Measurements from ENCODE around the gene MZB1. TPM values are rescaled to one million over a fixed set of nuclear protein-coding genes. Genes with fewer than 3 reads are reported as not detected.
A peak's percentile ranks its signal among the peaks of the same experiment; 100 is the strongest.

Gene MZB1
- total and polyA plus RNA-seq, 8 donors = 0.28 to 11.6 (median 0.67) TPM; not detected in 3

DNA sequence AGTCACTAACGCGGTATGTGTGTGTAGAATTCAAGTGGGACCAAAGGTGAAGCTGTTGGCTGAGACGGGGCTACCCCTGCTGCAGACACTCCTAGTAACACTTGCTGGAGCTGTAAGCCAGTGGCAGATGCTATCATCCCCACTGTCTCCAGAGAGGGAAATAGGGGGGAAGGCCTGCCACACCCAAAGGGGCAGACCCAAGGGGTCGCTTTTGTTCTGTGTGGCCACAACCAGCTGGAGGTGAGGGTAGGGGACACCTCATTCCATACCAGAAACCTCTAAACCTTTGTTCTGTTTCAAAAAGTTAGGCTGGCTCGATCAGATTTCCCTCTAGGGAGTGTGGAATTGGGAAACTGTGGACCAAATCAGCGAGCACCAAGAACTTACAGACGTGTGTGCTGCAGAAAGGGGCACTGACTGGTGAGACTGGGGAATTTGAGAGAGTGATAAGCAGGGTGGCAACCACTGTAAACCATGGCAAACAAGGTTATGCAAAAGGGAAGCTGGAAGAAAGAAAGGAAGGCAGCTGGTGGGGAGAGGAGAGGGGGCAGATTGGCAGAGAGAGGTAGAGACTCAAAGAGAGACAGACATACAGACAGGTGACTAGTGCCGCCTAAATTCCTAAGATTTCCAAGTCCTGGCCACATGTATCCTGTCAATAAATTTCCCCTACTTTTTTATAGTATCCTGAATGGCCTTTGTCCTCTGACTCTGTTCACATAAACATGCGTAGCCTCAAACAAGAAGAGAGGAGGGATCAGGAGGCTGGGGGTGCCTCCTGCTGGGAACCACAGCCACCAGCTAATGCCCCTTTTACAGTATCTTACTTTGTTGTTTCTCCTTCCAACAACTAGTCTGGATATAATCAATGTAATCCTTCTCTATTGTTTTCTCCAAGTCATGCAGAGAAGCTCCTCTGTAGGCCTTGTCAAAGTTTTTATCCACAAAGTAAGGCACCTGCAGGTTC is 29.8 kb upstream of the MZB1 start:
- intact Hi-C loops (cut with DNase I) = loop anchor here in 2 of 3 donors (5.0 kb wide), 1 partner anchor 93 kb away; no protein-coding TSS in a partner anchor
- no peak for TF ChIP-seq CTCF (IDR thresholded peaks at IDR 0.05)
- no peak for FAIRE-seq
- DNase-seq = no peak
- Histone ChIP-seq H3K9me3 (no peaks in the 10 kb centered on the region), H3K4me1 (no peaks in the 10 kb centered on the region), H3K36me3 (no peaks in the 10 kb centered on the region), H3K27ac (no peak overlapping the region), H3K27me3 (no peaks in the 10 kb centered on the region), H3K4me3 (no peak overlapping the region)
- WGBS, 2 donors = 77 to 89% methylated on average over 9 of the region's 9 CpGs
- ATAC-seq = no peak

DNA sequence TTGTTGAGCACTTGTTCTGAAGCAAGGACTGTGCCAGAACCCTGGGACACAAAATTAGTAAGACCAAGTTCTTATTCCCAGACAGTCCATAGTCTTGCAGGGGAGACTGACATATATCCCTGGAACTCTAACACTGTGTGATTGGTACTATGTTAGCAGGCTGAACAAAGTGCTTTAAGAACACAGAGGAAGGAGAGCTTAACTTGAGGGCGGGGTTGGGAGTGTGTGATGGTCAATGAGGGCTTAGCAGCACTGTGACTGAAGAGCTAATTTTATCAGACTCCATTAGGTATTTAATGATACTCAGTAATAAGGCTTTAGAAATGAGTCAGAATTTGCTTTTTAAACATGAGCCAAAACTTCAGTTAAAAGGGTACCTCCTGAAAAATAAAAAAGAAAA is 29.1 kb upstream of the MZB1 start:
- no peak overlapping the region for H3K4me3 ChIP-seq
- no peak for TF ChIP-seq CTCF (IDR thresholded peaks at IDR 0.05)
- FAIRE-seq (no peak), DNase-seq (no peak), ATAC-seq (no peak)
- intact Hi-C loops (cut with DNase I) = loop anchor here in 1 of 3 donors (5.0 kb wide), 1 partner anchor 94 kb away; no protein-coding TSS in a partner anchor
- H3K27ac ChIP-seq = no peak overlapping the region
- no peaks in the 10 kb centered on the region for H3K27me3 ChIP-seq
- H3K9me3 ChIP-seq = no peaks in the 10 kb centered on the region
- no peaks in the 10 kb centered on the region for H3K36me3 ChIP-seq
- 79 to 85% methylated on average over 1 of the region's 1 CpG for WGBS, 2 donors
- no peaks in the 10 kb centered on the region for H3K4me1 ChIP-seq

DNA sequence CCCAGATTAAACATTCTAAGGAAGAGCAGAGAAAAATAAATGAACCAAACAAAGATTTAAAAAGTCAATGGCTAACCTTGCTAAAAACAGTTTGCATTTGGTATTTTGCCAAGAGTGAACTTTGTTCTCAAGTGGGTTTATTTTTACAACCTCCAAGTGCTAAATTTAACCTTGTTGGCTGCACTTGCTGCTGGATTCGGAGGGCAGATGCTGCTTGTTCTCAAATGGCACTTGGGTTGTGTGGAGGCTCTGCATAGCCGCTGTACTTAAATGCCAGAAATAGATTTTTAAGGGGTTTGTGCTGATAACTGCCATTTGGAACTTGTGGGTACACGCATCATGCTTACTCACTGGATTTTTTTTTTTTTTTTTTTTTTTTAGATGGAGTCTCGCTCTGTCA is 27.5 kb upstream of the MZB1 start:
- DNase-seq (no peak), FAIRE-seq (peak; percentile 54), ATAC-seq (peak in 2 of 4 donors; percentile 38 to 39)
- no peak overlapping the region for H3K4me3 ChIP-seq
- no peak for TF ChIP-seq CTCF (IDR thresholded peaks at IDR 0.05)
- no peaks in the 10 kb centered on the region for H3K9me3 ChIP-seq
- H3K4me1 ChIP-seq = no peaks in the 10 kb centered on the region
- 61 to 75% methylated on average over 4 of the region's 4 CpGs for WGBS, 2 donors
- intact Hi-C loops (cut with DNase I) = loop anchor here in 1 of 3 donors (5.0 kb wide), 1 partner anchor 95 kb away; no protein-coding TSS in a partner anchor
- H3K36me3 ChIP-seq = no peaks in the 10 kb centered on the region
- H3K27me3 ChIP-seq = no peaks in the 10 kb centered on the region
- no peak overlapping the region for H3K27ac ChIP-seq

DNA sequence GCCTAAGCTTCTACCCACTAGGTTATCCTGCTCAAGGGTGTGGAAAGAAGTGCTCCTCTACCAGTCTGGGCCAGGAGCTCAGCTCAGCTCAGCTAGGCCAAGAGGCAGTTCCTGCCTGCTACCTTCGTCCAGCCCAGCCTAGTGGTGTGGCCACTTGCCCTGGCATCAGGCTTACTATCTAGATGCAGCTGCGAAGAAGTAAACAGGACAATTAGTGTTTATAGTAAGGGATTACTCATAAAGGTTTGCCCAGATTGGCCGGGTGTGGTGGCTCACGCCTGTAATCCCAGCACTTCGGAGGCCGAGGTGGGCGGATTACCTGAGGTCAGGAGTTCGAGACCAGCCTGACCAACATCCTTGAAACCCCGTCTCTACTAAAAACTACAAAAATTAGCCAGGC is 26.9 kb upstream of the MZB1 start:
- no peaks in the 10 kb centered on the region for H3K36me3 ChIP-seq
- H3K4me1 ChIP-seq = no peaks in the 10 kb centered on the region
- WGBS, 2 donors = 85 to 87% methylated on average over 9 of the region's 9 CpGs
- FAIRE-seq = no peak
- ATAC-seq = no peak
- intact Hi-C loops (cut with DNase I) = loop anchor here in 1 of 3 donors (5.0 kb wide), 1 partner anchor 96 kb away; no protein-coding TSS in a partner anchor
- H3K4me3 ChIP-seq = no peak overlapping the region
- peak overlapping the region in 1 of 4 donors; percentile 25 for H3K27ac ChIP-seq
- DNase-seq = no peak
- H3K9me3 ChIP-seq = no peaks in the 10 kb centered on the region
- no peaks in the 10 kb centered on the region for H3K27me3 ChIP-seq
- TF ChIP-seq CTCF (IDR thresholded peaks at IDR 0.05) = no peak

GRCh38 chr5:139415869-139416268 is 26.2 kb upstream of the MZB1 start:
- H3K4me3 ChIP-seq = no peak overlapping the region
- DNase-seq (no peak), ATAC-seq (no peak), FAIRE-seq (no peak)
- no peaks in the 10 kb centered on the region for H3K36me3 ChIP-seq
- intact Hi-C loops (cut with DNase I) = loop anchor here in 1 of 3 donors (5.0 kb wide), 1 partner anchor 96 kb away; no protein-coding TSS in a partner anchor
- H3K27ac ChIP-seq = peak overlapping the region in 3 of 4 donors; percentile 10 to 25 (median 12)
- no peaks in the 10 kb centered on the region for H3K9me3 ChIP-seq
- no peaks in the 10 kb centered on the region for H3K27me3 ChIP-seq
- TF ChIP-seq CTCF (IDR thresholded peaks at IDR 0.05) = no peak
- no peaks in the 10 kb centered on the region for H3K4me1 ChIP-seq

Data from pancreas (tissue), 10 donors.